ENCODE data around the gene BBLN.
"Not testable (repeated sequence)": the region's sequence is repeated elsewhere in the genome, so short reads cannot be mapped to it uniquely, and the experiment has no call there.

The BBLN gene, protein sequence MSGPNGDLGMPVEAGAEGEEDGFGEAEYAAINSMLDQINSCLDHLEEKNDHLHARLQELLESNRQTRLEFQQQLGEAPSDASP

GRCh38 chr9:128159784-128160602 lies at the start of gene BBLN:
BBLN (plus strand) TSS chr9:128160265; CDS start chr9:128160408, 143 bp downstream.
- Histone ChIP-seq H3K36me3 (ENCODE audit: insufficient read depth, low read length) (peaks cover 25% of the 10 kb centered on the region), H3K4me2 (ENCODE audit: low read length) (peak within 1 kb of the TSS; percentile 80), H3F3A (ENCODE audit: insufficient read depth, low read length) (no peaks in the 10 kb centered on the region), H3K4me3 (ENCODE audit: low read depth, low read length, poor library complexity, severe bottlenecking) (peak within 1 kb of the TSS; percentile 89), H2AFZ (ENCODE audit: low read length) (peak within 1 kb of the TSS; percentile 90), H3K9ac (ENCODE audit: low read length) (peak within 1 kb of the TSS; percentile 85), H3K27ac (ENCODE audit: low read depth, low read length, poor library complexity, severe bottlenecking) (peak within 1 kb of the TSS; percentile 2), H3K4me1 (ENCODE audit: insufficient read depth, low read length, severe bottlenecking) (peaks cover 15% of the 10 kb centered on the region), H3K79me2 (ENCODE audit: insufficient read depth, low read length) (no peaks in the 10 kb centered on the region), H3K9me2 (ENCODE audit: low read depth, low read length) (no peaks in the 10 kb centered on the region), H3K27me3 (ENCODE audit: insufficient read depth, low read length) (peaks cover 8% of the 10 kb centered on the region; the same call in 1 of the 2 replicates), H3K9me3 (ENCODE audit: low read length) (no peaks in the 10 kb centered on the region), H4K20me1 (ENCODE audit: insufficient read depth, low read length) (no peaks in the 10 kb centered on the region)
- TF ChIP-seq CTCF (IDR thresholded peaks at IDR 0.05; ENCODE audit: low read length) (no peak), EZH2 (IDR thresholded peaks at IDR 0.05; ENCODE audit: borderline replicate concordance, low read length) (no peak)

DNA sequence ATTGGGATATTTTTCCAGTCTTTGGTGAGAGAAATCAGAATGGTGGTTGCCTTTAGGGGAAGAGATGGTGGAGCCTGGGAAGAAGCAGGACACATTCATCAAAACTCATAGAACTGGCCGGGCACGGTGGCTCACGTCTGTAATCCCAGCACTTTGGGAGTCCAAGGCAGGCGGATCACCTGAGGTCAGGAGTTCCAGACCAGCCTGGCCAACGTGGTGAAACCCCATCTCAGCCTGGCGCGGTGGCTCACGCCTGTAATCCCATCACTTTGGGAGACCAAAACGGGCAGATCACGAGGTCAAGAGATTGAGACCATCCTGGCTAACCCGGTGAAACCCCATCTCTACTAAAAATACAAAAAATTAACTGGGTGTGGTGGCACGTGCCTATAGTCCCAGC lies 48.3 kb upstream of the BBLN start:
- H3F3A ChIP-seq (ENCODE audit: insufficient read depth, low read length); H3K9me2 ChIP-seq (ENCODE audit: low read depth, low read length); H3K27me3 ChIP-seq (ENCODE audit: insufficient read depth, low read length); H3K4me3 ChIP-seq (ENCODE audit: low read depth, low read length, poor library complexity, severe bottlenecking); H3K27ac ChIP-seq (ENCODE audit: low read depth, low read length, poor library complexity, severe bottlenecking); H3K4me2 ChIP-seq (ENCODE audit: low read length); H3K79me2 ChIP-seq (ENCODE audit: insufficient read depth, low read length); H3K9ac ChIP-seq (ENCODE audit: low read length); H2AFZ ChIP-seq (ENCODE audit: low read length); H3K9me3 ChIP-seq (ENCODE audit: low read length); H4K20me1 ChIP-seq (ENCODE audit: insufficient read depth, low read length): not testable (repeated sequence)
- peaks cover 17% of the 10 kb centered on the region for H3K4me1 ChIP-seq (ENCODE audit: insufficient read depth, low read length, severe bottlenecking)
- H3K36me3 ChIP-seq (ENCODE audit: insufficient read depth, low read length): peaks cover 60% of the 10 kb centered on the region

DNA sequence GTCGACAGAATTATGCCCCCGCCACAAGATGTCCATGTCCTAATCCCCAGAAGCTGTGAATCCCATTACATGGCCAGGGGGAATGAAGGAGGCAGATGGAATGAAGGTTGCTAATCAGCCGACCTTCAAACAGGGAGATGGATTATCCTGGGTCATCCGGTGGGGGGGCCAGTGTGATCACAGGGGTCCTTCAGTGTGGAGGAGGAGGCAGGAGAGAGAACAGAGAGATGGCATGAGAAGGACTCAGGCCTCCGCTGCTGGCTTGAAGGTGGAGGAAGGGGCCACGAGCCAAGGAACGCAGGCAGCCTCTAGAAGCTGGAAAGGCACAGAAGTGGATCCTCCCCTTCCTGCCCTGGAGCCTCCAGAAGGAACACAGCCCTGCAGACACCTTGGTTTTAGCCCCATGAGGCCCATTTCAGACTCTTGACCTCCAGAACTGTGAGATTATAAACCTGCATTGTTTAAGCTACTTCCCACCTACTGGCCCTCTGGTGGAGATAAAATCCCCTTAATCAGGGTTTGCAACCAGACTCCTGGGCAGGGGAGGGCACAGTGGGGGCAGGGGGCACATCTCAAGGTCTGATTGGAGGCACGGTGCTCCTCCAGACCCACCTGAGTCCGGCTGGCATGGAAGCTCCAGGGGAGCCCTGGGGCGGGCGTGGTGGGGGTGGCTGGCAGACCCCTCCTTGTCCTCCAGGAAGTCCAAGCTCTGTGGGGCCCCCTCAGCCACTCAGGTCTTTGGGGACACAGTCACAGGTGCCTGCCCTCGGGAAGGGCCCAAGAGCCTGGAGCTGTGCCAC lies 46.3 kb upstream of the BBLN start:
- peaks cover 4% of the 10 kb centered on the region; the same call in 1 of the 2 replicates for H3F3A ChIP-seq (ENCODE audit: insufficient read depth, low read length)
- no peaks in the 10 kb centered on the region for H3K79me2 ChIP-seq (ENCODE audit: insufficient read depth, low read length)
- H4K20me1 ChIP-seq (ENCODE audit: insufficient read depth, low read length): no peaks in the 10 kb centered on the region
- no peaks in the 10 kb centered on the region for H3K9me3 ChIP-seq (ENCODE audit: low read length)
- H3K36me3 ChIP-seq (ENCODE audit: insufficient read depth, low read length): peaks cover 40% of the 10 kb centered on the region
- TF ChIP-seq EZH2 (IDR thresholded peaks at IDR 0.05; ENCODE audit: borderline replicate concordance, low read length) (no peak), CTCF (IDR thresholded peaks at IDR 0.05; ENCODE audit: low read length) (no peak)
- H3K27ac ChIP-seq (ENCODE audit: low read depth, low read length, poor library complexity, severe bottlenecking): peak overlapping the region; percentile 77
- no peak overlapping the region for H3K9ac ChIP-seq (ENCODE audit: low read length)
- H3K9me2 ChIP-seq (ENCODE audit: low read depth, low read length): no peaks in the 10 kb centered on the region
- no peaks in the 10 kb centered on the region for H3K27me3 ChIP-seq (ENCODE audit: insufficient read depth, low read length)
- H3K4me2 ChIP-seq (ENCODE audit: low read length): no peak overlapping the region
- H2AFZ ChIP-seq (ENCODE audit: low read length): no peak overlapping the region
- H3K4me3 ChIP-seq (ENCODE audit: low read depth, low read length, poor library complexity, severe bottlenecking): no peak overlapping the region
- peaks cover 22% of the 10 kb centered on the region for H3K4me1 ChIP-seq (ENCODE audit: insufficient read depth, low read length, severe bottlenecking)

Data from OCI-LY1 (cell line).